D721Med (cell line): ENCODE results near the gene SURF2.

ENCODE experiments used
- DNase-seq: peaks from one replicate; pipeline ENCODE4 v3.0.0; 2011; ENCODE audit warnings: low spot score; ENCODE audit not compliant: insufficient read length
- FAIRE-seq: peaks from 2 replicates; lab custom pipeline; 2011; peaks lifted over from hg19 to GRCh38; lab: Jason Lieb, UNC
- CTCF ChIP-seq: IDR thresholded peaks from 2 replicates; pipeline ENCODE4 v1.5.1; 2012; ENCODE audit warnings: mild to moderate bottlenecking, control low read depth; ENCODE audit not compliant: insufficient read depth; ENCODE audit errors: missing control alignments

Gene SURF2

GRCh38 chr9:133367221-133367620 is 10.9 kb downstream of the SURF2 start:
- no peak for DNase-seq
- FAIRE-seq, result no peak
- no peak for TF ChIP-seq CTCF

GRCh38 chr9:133367778-133368177 is 11.4 kb downstream of the SURF2 start:
- DNase-seq, result no peak
- no peak for FAIRE-seq
- TF ChIP-seq CTCF, result no peak

- TF ChIP-seq CTCF, result no peak
- FAIRE-seq (no peak), DNase-seq (no peak)
Measured at GRCh38 chr9:133368249-133368881, 12.0 kb downstream of the SURF2 start.

GRCh38 chr9:133369422-133369821 is 13.1 kb downstream of the SURF2 start:
- FAIRE-seq (no peak), DNase-seq (no peak)
- TF ChIP-seq CTCF, result no peak

GRCh38 chr9:133369933-133370332 is 13.6 kb downstream of the SURF2 start:
- DNase-seq, result no peak
- FAIRE-seq, result no peak

GRCh38 chr9:133370685-133371084 is 14.3 kb downstream of the SURF2 start:
- FAIRE-seq (no peak), DNase-seq (no peak)
- TF ChIP-seq CTCF, result no peak

More at GRCh38 chr9:133369933-133370332, 13.6 kb downstream of the SURF2 start:
- TF ChIP-seq CTCF, result no peak

GRCh38 chr9:133371261-133371711 is 14.9 kb downstream of the SURF2 start:
- no peak for TF ChIP-seq CTCF
- DNase-seq (no peak), FAIRE-seq (no peak)
